H1 (cell line): ENCODE results near the gene CCDC141. TPM values are rescaled to one million over a fixed set of nuclear protein-coding genes. Genes with fewer than 3 reads are reported as not detected.

Experiments
- CTCF ChIA-PET: fragments of 300-600 bp; sonication (Branson Sonifier 250); formaldehyde crosslinking; loops from one replicate; lab custom pipeline; 2021; ENCODE audit not compliant: partially characterized antibody; lab: Charles Lee
- POLR2A ChIA-PET: fragments of 300-600 bp; sonication (Branson Sonifier 250); formaldehyde crosslinking; loops from one replicate; lab custom pipeline; 2021; ENCODE audit warnings: inconsistent platforms; ENCODE audit not compliant: partially characterized antibody; lab: Charles Lee
- DNase-seq, 2 experiments: peaks; one replicate each; pipeline versions ENCODE4 v3.0.0 to v3.0.0-alpha.2; 2010 to 2022; ENCODE audit warnings: low spot score in 2 of 2, low read depth in 1 of 2, mixed read lengths in 1 of 2
- FAIRE-seq: peaks from 2 replicates; lab custom pipeline; 2011; peaks lifted over from hg19 to GRCh38; lab: Jason Lieb, UNC
- H2AFZ ChIP-seq: 2 replicates; pipeline ENCODE4 v1.8.1; 2012; ENCODE audit warnings: low read length, inconsistent platforms
- H2AK5ac ChIP-seq: 2 replicates; pipeline ENCODE4 v1.6.1; 2013; ENCODE audit warnings: low read depth, low read length
- H2BK120ac ChIP-seq: replicated peaks from 2 replicates; pipeline ENCODE3; 2013; ENCODE audit warnings: low read depth, low read length, inconsistent platforms
- H2BK12ac ChIP-seq: 2 replicates; pipeline ENCODE4 v1.6.1; 2013; ENCODE audit warnings: low read depth, low read length
- H2BK15ac ChIP-seq: 2 replicates; pipeline ENCODE4 v1.6.1; 2013; ENCODE audit warnings: low read length
- H2BK20ac ChIP-seq: 2 replicates; pipeline ENCODE4 v1.6.1; 2013; ENCODE audit warnings: low read length
- H2BK5ac ChIP-seq: 2 replicates; pipeline ENCODE4 v1.6.1; 2013; ENCODE audit warnings: low read depth, low read length
- H3K14ac ChIP-seq: 2 replicates; pipeline ENCODE4 v1.6.1; 2013; ENCODE audit warnings: inconsistent platforms; ENCODE audit not compliant: insufficient read length
- H3K18ac ChIP-seq: 2 replicates; pipeline ENCODE4 v1.6.1; 2013; ENCODE audit warnings: low read length; ENCODE audit errors: extremely low read depth
- H3K23ac ChIP-seq: 2 replicates; pipeline ENCODE4 v1.6.1; 2013; ENCODE audit warnings: inconsistent platforms; ENCODE audit not compliant: insufficient read length
- H3K23me2 ChIP-seq: 2 replicates; pipeline ENCODE4 v1.6.1; 2013; ENCODE audit warnings: low read depth, low read length
- H3K27ac ChIP-seq: 2 replicates; pipeline ENCODE4 v1.6.1; 2011; ENCODE audit warnings: low read depth, low read length, inconsistent platforms
- H3K27me3 ChIP-seq, 4 experiments: replicated peaks in 1 of 4; 1 replicate in 1 of 4; 2 replicates in 3 of 4; pipeline versions ENCODE4 v1.6.1 to v1.8.1; 2011 to 2013; ENCODE audit warnings: low read length in 3 of 4, mild to moderate bottlenecking in 3 of 4, inconsistent platforms in 2 of 4, mixed read lengths in 2 of 4, moderate library complexity in 1 of 4; ENCODE audit not compliant: control insufficient read depth in 3 of 4, insufficient read depth in 3 of 4; ENCODE audit errors: extremely low read depth in 1 of 4
- H3K36me3 ChIP-seq, 4 experiments: 2 replicates each; pipeline versions ENCODE4 v1.6.1 to v1.8.1; 2011 to 2013; ENCODE audit warnings: mild to moderate bottlenecking in 4 of 4, low read length in 3 of 4, moderate library complexity in 2 of 4, control low read depth in 1 of 4, inconsistent platforms in 1 of 4; ENCODE audit not compliant: insufficient read depth in 4 of 4, control insufficient read depth in 2 of 4
- H3K4ac ChIP-seq: replicated peaks from 2 replicates; pipeline ENCODE3; 2013; ENCODE audit warnings: low read length, low read depth, mixed read lengths, inconsistent platforms; ENCODE audit not compliant: insufficient read length
- H3K4me1 ChIP-seq, 4 experiments: replicated peaks in 1 of 4; 1 replicate in 1 of 4; 2 replicates in 3 of 4; pipeline versions ENCODE4 v1.6.1 to v1.8.1; 2011 to 2013; ENCODE audit warnings: low read length in 3 of 4, inconsistent platforms in 2 of 4, mixed read lengths in 1 of 4; ENCODE audit not compliant: insufficient read depth in 4 of 4, control insufficient read depth in 3 of 4
- H3K4me2 ChIP-seq, 2 experiments: 2 replicates each; pipeline versions ENCODE4 v1.6.1 to v1.8.1; 2011 to 2013; ENCODE audit warnings: low read depth in 2 of 2, low read length in 2 of 2, control low read depth in 1 of 2, inconsistent platforms in 1 of 2, mild to moderate bottlenecking in 1 of 2; ENCODE audit not compliant: insufficient read depth in 1 of 2
- H3K4me3 ChIP-seq, 4 experiments: fragments of 200-600, 300-600 bp in 1 of 4; sonication (generic), shearing (Covaris generic), sonication (Bioruptor Twin) in 1 of 4; 2 replicates each; pipeline versions ENCODE4 v1.5.1 to v1.8.1; 2011 to 2016; ENCODE audit warnings: low read length in 4 of 4, low read depth in 3 of 4, control low read depth in 2 of 4, inconsistent platforms in 2 of 4, mild to moderate bottlenecking in 2 of 4, mixed read lengths in 1 of 4, moderate library complexity in 1 of 4; ENCODE audit not compliant: insufficient read depth in 2 of 4; ENCODE audit errors: extremely low read depth in 1 of 4
- H3K56ac ChIP-seq: replicated peaks from 2 replicates; pipeline ENCODE3; 2013; ENCODE audit warnings: low read depth, mild to moderate bottlenecking, mixed read lengths, low read length, inconsistent platforms; ENCODE audit not compliant: insufficient read length
- H3K79me1 ChIP-seq: 2 replicates; pipeline ENCODE4 v1.6.1; 2013; ENCODE audit warnings: low read depth, low read length, control low read depth
- H3K79me2 ChIP-seq, 2 experiments: 2 replicates each; pipeline versions ENCODE4 v1.6.1 to v1.8.1; 2012 to 2013; ENCODE audit warnings: low read length in 2 of 2, mild to moderate bottlenecking in 2 of 2, inconsistent platforms in 1 of 2; ENCODE audit not compliant: insufficient read depth in 2 of 2, control insufficient read depth in 1 of 2
- H3K9ac ChIP-seq, 4 experiments: replicated peaks in 1 of 4; 1 replicate in 1 of 4; 2 replicates in 3 of 4; pipeline versions ENCODE4 v1.6.1 to v1.8.1; 2011 to 2013; ENCODE audit warnings: low read depth in 3 of 4, low read length in 3 of 4, control low read depth in 2 of 4, mild to moderate bottlenecking in 2 of 4, moderate library complexity in 2 of 4, inconsistent platforms in 1 of 4; ENCODE audit errors: extremely low read depth in 1 of 4
- H3K9me3 ChIP-seq, 2 experiments: 2 replicates each; pipeline versions ENCODE4 v1.6.1 to v1.8.1; 2012 to 2013; ENCODE audit warnings: mild to moderate bottlenecking in 2 of 2, moderate library complexity in 2 of 2, control low read depth in 1 of 2, inconsistent platforms in 1 of 2, low read depth in 1 of 2, low read length in 1 of 2, mixed read lengths in 1 of 2; ENCODE audit not compliant: insufficient read depth in 2 of 2
- H4K20me1 ChIP-seq, 2 experiments: replicated peaks in 1 of 2; 2 replicates each; pipeline versions ENCODE3 to v1.8.1; 2011 to 2013; ENCODE audit warnings: inconsistent platforms in 2 of 2, low read length in 2 of 2, mild to moderate bottlenecking in 1 of 2; ENCODE audit not compliant: insufficient read depth in 2 of 2, control insufficient read depth in 1 of 2
- H4K5ac ChIP-seq: 2 replicates; pipeline ENCODE4 v1.6.1; 2013; ENCODE audit warnings: low read length, low read depth, mixed read lengths, inconsistent platforms; ENCODE audit not compliant: insufficient read length
- H4K8ac ChIP-seq: 2 replicates; pipeline ENCODE4 v1.8.0; 2013; ENCODE audit warnings: mild to moderate bottlenecking, moderate library complexity, low read length, inconsistent platforms; ENCODE audit not compliant: insufficient read depth; ENCODE audit errors: extremely low read depth
- H4K91ac ChIP-seq: replicated peaks from 2 replicates; pipeline ENCODE3; 2013; ENCODE audit warnings: low read length, mixed read lengths, inconsistent platforms; ENCODE audit not compliant: insufficient read length
- ASH2L ChIP-seq: fragments of 200-600, 300-600 bp; sonication (generic); IDR thresholded peaks from one replicate; pipeline ENCODE4 v1.7.1; 2017; ENCODE audit warnings: low read length
- EP300 ChIP-seq, 2 experiments: IDR thresholded peaks; 1 replicate in 1 of 2; 2 replicates in 1 of 2; pipeline ENCODE4 v1.6.1; 2011 to 2012; ENCODE audit warnings: low read depth in 2 of 2, low read length in 2 of 2, mild to moderate bottlenecking in 2 of 2, borderline replicate concordance in 1 of 2, inconsistent platforms in 1 of 2, moderate library complexity in 1 of 2
- HDAC2 ChIP-seq, 2 experiments: fragments of 300-600 bp in 1 of 2; sonication (generic) in 1 of 2; IDR thresholded peaks; 2 replicates each; pipeline ENCODE4 v1.6.1; 2011 to 2012; ENCODE audit warnings: low read depth in 2 of 2, low read length in 2 of 2, mild to moderate bottlenecking in 2 of 2, moderate library complexity in 2 of 2, borderline replicate concordance in 1 of 2, inconsistent platforms in 1 of 2
- PHF8 ChIP-seq: fragments of 200-600 bp; sonication (generic); conservative IDR thresholded peaks from 2 replicates; pipeline ENCODE4 v1.7.1; 2012; ENCODE audit warnings: low read depth, mild to moderate bottlenecking, inconsistent platforms, low read length, moderate library complexity
- POLR2A ChIP-seq, 2 experiments: IDR thresholded peaks; 1 replicate in 1 of 2; 2 replicates in 1 of 2; pipeline ENCODE4 v1.6.1; 2011; ENCODE audit warnings: low read depth in 2 of 2, low read length in 2 of 2, mild to moderate bottlenecking in 2 of 2; ENCODE audit errors: control extremely low read depth in 1 of 2
- POLR2AphosphoS5 ChIP-seq: IDR thresholded peaks from 2 replicates; pipeline ENCODE4 v1.6.1; 2011; ENCODE audit warnings: low read depth, low read length
- SIRT6 ChIP-seq: IDR thresholded peaks from one replicate; pipeline ENCODE4 v1.7.1; 2012; ENCODE audit warnings: low read length, inconsistent platforms
- TBP ChIP-seq: IDR thresholded peaks from 2 replicates; pipeline ENCODE4 v1.6.1; 2011; ENCODE audit warnings: low read depth, low read length, improper control_type of control experiment
- TCF12 ChIP-seq: IDR thresholded peaks from 2 replicates; pipeline ENCODE4 v1.6.1; 2011; ENCODE audit warnings: low read depth, mild to moderate bottlenecking, low read length
- WGBS, 2 experiments: shearing (Covaris generic) in 1 of 2; methylation state at CpG; one replicate each; pipeline versions ENCODE4 v1.1.6 to v1.1.7; 2013 to 2015; ENCODE audit warnings: low lambda C conversion rate in 2 of 2, mixed read lengths in 2 of 2, inconsistent platforms in 1 of 2, low coverage in 1 of 2, missing lambda C conversion rate in 1 of 2; ENCODE audit not compliant: insufficient replicate concordance in 2 of 2, insufficient coverage in 1 of 2, insufficient read length in 1 of 2; ENCODE audit errors: extremely low coverage in 1 of 2, missing lambda C conversion rate in 1 of 2; 5-methylcytosine and 5-hydroxymethylcytosine counted together
- polyA plus RNA-seq, 7 experiments: library from polyadenylated mRNA; depleted of rRNA in 3 of 7; stranded (reverse) in 5 of 7; unstranded in 2 of 7; fragments of >200 nt in 5 of 7; fragments of 200-250 nt in 2 of 7; gene quantifications; 1 replicate in 5 of 7; 2 replicates in 1 of 7; 4 replicates in 1 of 7; pipeline versions ENCODE4 v1.2.1 to v1.2.3, GENCODE V29; 2011 to 2013; ENCODE audit warnings: missing spikeins in 2 of 7, mixed read lengths in 2 of 7
- total RNA-seq: library from RNA; stranded (reverse); fragmentation: NEBNext Ultra II Directional; extraction: Animal tissue kit (Norgen Biotek cat#: 25700); gene quantifications from 2 replicates; pipeline ENCODE4 v1.2.1, GENCODE V29; 2021
- TF ChIP-seq, protein P1 (sequence below): IDR thresholded peaks from 2 replicates; pipeline ENCODE4 v1.6.1; 2012; ENCODE audit warnings: inconsistent platforms
- TF ChIP-seq, protein P2 (sequence below): IDR thresholded peaks from 2 replicates; pipeline ENCODE4 v1.6.1; 2012; ENCODE audit warnings: low read length, inconsistent platforms

CCDC141 gene
- total and polyA plus RNA-seq, 2 of the 8 experiments (the other 6 are each of a cell fraction or from before 2014, with no cell fraction given) = 0.56 to 21.6 TPM

DNA sequence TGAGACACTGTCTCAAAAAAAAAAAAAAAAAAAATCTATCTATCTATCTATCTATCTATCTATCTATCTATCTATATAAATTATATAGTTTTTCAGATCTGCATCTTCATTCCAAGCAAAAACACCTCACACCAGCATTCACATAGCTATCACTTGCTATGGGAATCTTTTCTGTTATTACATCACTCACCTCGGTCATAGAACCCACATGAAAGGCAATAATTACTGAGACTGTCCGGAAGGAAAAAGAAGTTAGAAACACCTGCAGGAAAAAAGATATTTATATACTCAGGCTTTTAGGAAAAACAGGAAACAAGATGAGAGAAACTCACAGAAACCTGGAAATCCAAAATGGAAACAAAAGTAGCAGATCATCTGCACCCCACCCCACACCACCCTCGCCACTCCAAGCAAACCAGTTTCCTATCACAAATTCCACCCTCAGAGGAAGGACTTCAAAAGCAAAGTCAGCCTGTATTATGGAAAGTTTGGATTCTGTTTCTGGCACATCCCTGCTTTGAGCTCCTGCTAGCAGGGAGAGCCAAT lies 21.9 kb upstream of the CCDC141 start:
- Histone ChIP-seq H2BK120ac (no peak overlapping the region), H4K20me1 (no peaks in the 10 kb centered on the region), H3K4me2 (no peak overlapping the region), H2BK20ac (no peak overlapping the region), H2AFZ (no peak overlapping the region), H3K79me2 (no peaks in the 10 kb centered on the region), H3K9me3 (peaks cover 6 to 7% of the 10 kb centered on the region in 2 experiments; a peak in 3 of 4 replicates), H3K4ac (no peak overlapping the region), H3K23ac (no peak overlapping the region), H2AK5ac (no peak overlapping the region), H3K4me1 (no peaks in the 10 kb centered on the region)
- TF ChIP-seq TCF12 = no peak
- no peak for TF ChIP-seq ASH2L
- TF ChIP-seq TBP = no peak
- TF ChIP-seq PHF8 = no peak
- TF ChIP-seq POLR2A (IDR thresholded peaks at IDR 0.05; ENCODE audit: control extremely low read depth in 1 of 2, low read depth in 2 of 2, low read length in 2 of 2) = no peak
- TF ChIP-seq POLR2AphosphoS5 = no peak
- TF ChIP-seq, protein P1, sequence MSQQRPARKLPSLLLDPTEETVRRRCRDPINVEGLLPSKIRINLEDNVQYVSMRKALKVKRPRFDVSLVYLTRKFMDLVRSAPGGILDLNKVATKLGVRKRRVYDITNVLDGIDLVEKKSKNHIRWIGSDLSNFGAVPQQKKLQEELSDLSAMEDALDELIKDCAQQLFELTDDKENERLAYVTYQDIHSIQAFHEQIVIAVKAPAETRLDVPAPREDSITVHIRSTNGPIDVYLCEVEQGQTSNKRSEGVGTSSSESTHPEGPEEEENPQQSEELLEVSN = no peak
- TF ChIP-seq SIRT6 = no peak
- TF ChIP-seq, protein P2, sequence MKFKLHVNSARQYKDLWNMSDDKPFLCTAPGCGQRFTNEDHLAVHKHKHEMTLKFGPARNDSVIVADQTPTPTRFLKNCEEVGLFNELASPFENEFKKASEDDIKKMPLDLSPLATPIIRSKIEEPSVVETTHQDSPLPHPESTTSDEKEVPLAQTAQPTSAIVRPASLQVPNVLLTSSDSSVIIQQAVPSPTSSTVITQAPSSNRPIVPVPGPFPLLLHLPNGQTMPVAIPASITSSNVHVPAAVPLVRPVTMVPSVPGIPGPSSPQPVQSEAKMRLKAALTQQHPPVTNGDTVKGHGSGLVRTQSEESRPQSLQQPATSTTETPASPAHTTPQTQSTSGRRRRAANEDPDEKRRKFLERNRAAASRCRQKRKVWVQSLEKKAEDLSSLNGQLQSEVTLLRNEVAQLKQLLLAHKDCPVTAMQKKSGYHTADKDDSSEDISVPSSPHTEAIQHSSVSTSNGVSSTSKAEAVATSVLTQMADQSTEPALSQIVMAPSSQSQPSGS = no peak
- no peak for TF ChIP-seq HDAC2 (IDR thresholded peaks at IDR 0.05; ENCODE audit: borderline replicate concordance in 1 of 2, low read depth in 2 of 2, low read length in 2 of 2)
- TF ChIP-seq EP300 (IDR thresholded peaks at IDR 0.05; ENCODE audit: borderline replicate concordance in 1 of 2, low read depth in 2 of 2, low read length in 2 of 2) = no peak
- TF ChIP-seq, all 59 proteins: peak for 0
- H4K91ac ChIP-seq = no peak overlapping the region
- CTCF ChIA-PET = interaction anchor here (0.6 kb wide), 1 partner anchor 181 kb away, joined by 3 read pairs; no protein-coding TSS in a partner anchor
- no peak overlapping the region for H3K14ac ChIP-seq
- no peak overlapping the region for H4K5ac ChIP-seq
- no peak overlapping the region for H2BK12ac ChIP-seq
- 0 out of 2 replicates have a peak, but pooled peaks cover 2% of the 10 kb centered on the region for H3K23me2 ChIP-seq
- H3K4me3 ChIP-seq = no peak overlapping the region
- H2BK5ac ChIP-seq = no peak overlapping the region
- H3K18ac ChIP-seq = no peak overlapping the region
- no peak overlapping the region for H3K56ac ChIP-seq
- H2BK15ac ChIP-seq = no peak overlapping the region
- 95% methylated on average over 3 of the region's 3 CpGs; no CpG with 5 or more reads in 1 of the 2 experiments for WGBS, 2 experiments
- H3K36me3 ChIP-seq = no peaks in the 10 kb centered on the region
- no peaks in the 10 kb centered on the region for H3K27me3 ChIP-seq
- FAIRE-seq (no peak), DNase-seq (no peak)
- H3K9ac ChIP-seq = no peak overlapping the region
- no peaks in the 10 kb centered on the region for H3K79me1 ChIP-seq
- H4K8ac ChIP-seq = no peak overlapping the region
- POLR2A ChIA-PET = no interaction called here
- no peak overlapping the region for H3K27ac ChIP-seq
